GM12878 (cell line): ENCODE results near the gene SOHLH2. TPM values are rescaled to one million over a fixed set of nuclear protein-coding genes. Genes with fewer than 3 reads are reported as not detected.

Experiments
- ATAC-seq: fragments of 200-7000 bp; cut with Tn5 transposase; 3 replicates; pipeline ENCODE4 v1.9.1; 2020; ENCODE audit warnings: mild to moderate bottlenecking, moderate library complexity
- BruUV-seq: library from RNA; stranded (reverse); fragments of 400-500 nt; replicated peaks from 2 replicates; lab custom pipeline; 2021; lab: Mats Ljungman, UMichigan
- CTCF ChIA-PET: fragments of 300-600 bp; sonication (Branson Sonifier 250); formaldehyde crosslinking; extraction: SDS; loops from one replicate; lab custom pipeline; 2021; ENCODE audit warnings: inconsistent platforms; lab: Yijun Ruan, JAX
- POLR2A ChIA-PET: fragments of 350-600 bp; formaldehyde crosslinking; extraction: SDS; loops from one replicate; lab custom pipeline; 2021; ENCODE audit warnings: inconsistent platforms; lab: Charles Lee
- RAD21 ChIA-PET: fragments of 300-600 bp; sonication (Branson Sonifier 250); formaldehyde crosslinking; loops from one replicate; lab custom pipeline; 2023; ENCODE audit warnings: antibody characterized with exemption; ENCODE audit not compliant: unreplicated experiment; lab: Charles Lee
- SMC1A ChIA-PET: fragments of 300-600 bp; sonication (Branson Sonifier 250); formaldehyde crosslinking; loops from one replicate; lab custom pipeline; 2023; ENCODE audit not compliant: unreplicated experiment, uncharacterized antibody; lab: Charles Lee
- DNase-seq: peaks from one replicate; pipeline ENCODE4 v3.0.0-alpha.2; 2011; ENCODE audit warnings: low read depth, low spot score
- FAIRE-seq: peaks from 3 replicates; lab custom pipeline; 2011; peaks lifted over from hg19 to GRCh38; lab: Jason Lieb, UNC
- H2AFZ ChIP-seq: 2 replicates; pipeline ENCODE4 v1.6.0; 2011; ENCODE audit warnings: low read depth, low read length, control low read depth; ENCODE audit not compliant: control insufficient read depth
- H3K27ac ChIP-seq: 2 replicates; pipeline ENCODE4 v1.5.1; 2011; ENCODE audit warnings: control low read depth; ENCODE audit not compliant: control insufficient read depth, insufficient read depth
- H3K27me3 ChIP-seq, 2 experiments: replicated peaks in 1 of 2; 2 replicates each; pipeline versions ENCODE4 v1.6.0 to v1.6.1; 2011; ENCODE audit warnings: low read length in 1 of 2; ENCODE audit not compliant: control insufficient read depth in 2 of 2, insufficient read depth in 2 of 2
- H3K36me3 ChIP-seq, 2 experiments: 2 replicates each; pipeline ENCODE4 v1.5.1; 2011; ENCODE audit warnings: low read length in 1 of 2; ENCODE audit not compliant: control insufficient read depth in 2 of 2, insufficient read depth in 2 of 2
- H3K4me1 ChIP-seq: 2 replicates; pipeline ENCODE4 v1.6.1; 2011; ENCODE audit warnings: mild to moderate bottlenecking, low read length, moderate library complexity, mixed read lengths; ENCODE audit not compliant: control insufficient read depth, insufficient read depth
- H3K4me2 ChIP-seq: 2 replicates; pipeline ENCODE4 v1.6.0; 2011; ENCODE audit warnings: control low read depth; ENCODE audit not compliant: control insufficient read depth, insufficient read depth
- H3K4me3 ChIP-seq: fragments of 200-600 bp; sonication (generic); 2 replicates; pipeline ENCODE4 v1.5.1; 2016
- H3K79me2 ChIP-seq: 2 replicates; pipeline ENCODE4 v1.6.0; 2011; ENCODE audit warnings: low read length; ENCODE audit not compliant: control insufficient read depth, insufficient read depth
- H3K9ac ChIP-seq: 2 replicates; pipeline ENCODE4 v1.8.0; 2011; ENCODE audit warnings: low read length, control low read depth, mixed read lengths; ENCODE audit not compliant: control insufficient read depth, insufficient read depth
- H3K9me3 ChIP-seq: replicated peaks from 3 replicates; pipeline ENCODE4 v1.5.1; 2011; ENCODE audit warnings: mild to moderate bottlenecking, low read length; ENCODE audit not compliant: control insufficient read depth, insufficient read depth
- H4K20me1 ChIP-seq: 2 replicates; pipeline ENCODE4 v1.6.0; 2011; ENCODE audit not compliant: control insufficient read depth, insufficient read depth
- EED ChIP-seq: sonication (generic); IDR thresholded peaks from 2 replicates; pipeline ENCODE4 v1.6.1; 2016; ENCODE audit warnings: antibody characterized with exemption, low read depth
- FOXM1 ChIP-seq: IDR thresholded peaks from 2 replicates; pipeline ENCODE4 v1.6.1; 2012; ENCODE audit warnings: low read depth, mild to moderate bottlenecking, inconsistent platforms, low read length, moderate library complexity
- JUND ChIP-seq: IDR thresholded peaks from 2 replicates; pipeline ENCODE4 v1.6.1; 2012; ENCODE audit warnings: low read depth, mild to moderate bottlenecking, low read length, improper control_type of control experiment, moderate library complexity
- KAT2A ChIP-seq: conservative IDR thresholded peaks from 2 replicates; pipeline ENCODE4 v1.6.1; 2011; ENCODE audit warnings: low read depth, low read length; ENCODE audit not compliant: control insufficient read depth
- KLF5 ChIP-seq: fragments of 450-650 bp; IDR thresholded peaks from 2 replicates; pipeline ENCODE4 v1.6.1; 2014; ENCODE audit warnings: mild to moderate bottlenecking; ENCODE audit not compliant: partially characterized antibody
- NR2C2 ChIP-seq: IDR thresholded peaks from 2 replicates; pipeline ENCODE4 v1.6.1; 2011; ENCODE audit warnings: borderline replicate concordance, low read depth; ENCODE audit not compliant: control insufficient read depth, insufficient read length
- PML ChIP-seq: IDR thresholded peaks from 2 replicates; pipeline ENCODE4 v1.6.1; 2012; ENCODE audit warnings: low read length, inconsistent platforms
- SMC3 ChIP-seq: IDR thresholded peaks from 2 replicates; pipeline ENCODE4 v1.6.1; 2011; ENCODE audit warnings: low read length, improper control_type of control experiment, borderline replicate concordance
- TCF12 ChIP-seq: IDR thresholded peaks from 2 replicates; pipeline ENCODE4 v1.6.1; 2011; ENCODE audit warnings: low read depth, mild to moderate bottlenecking, low read length
- ZNF217 ChIP-seq: fragments of 450-650 bp; IDR thresholded peaks from 2 replicates; pipeline ENCODE4 v1.6.1; 2017; ENCODE audit warnings: antibody characterized with exemption, mild to moderate bottlenecking
- ZSCAN29 ChIP-seq: fragments of 450-650 bp; IDR thresholded peaks from 2 replicates; pipeline ENCODE4 v1.6.1; 2017; ENCODE audit warnings: mild to moderate bottlenecking, moderate library complexity
- WGBS: methylation state at CpG from one replicate; pipeline ENCODE4 v1.1.6; 2016; ENCODE audit warnings: low lambda C conversion rate; ENCODE audit not compliant: insufficient replicate concordance, insufficient coverage; ENCODE audit errors: missing lambda C conversion rate; 5-methylcytosine and 5-hydroxymethylcytosine counted together
- in situ Hi-C: fragments of 300-500 bp; cut with MboI; formaldehyde crosslinking; loops from 9 replicates; pipeline ENCODE4 v1.14.3; 2018; ENCODE audit warnings: mixed read lengths
- intact Hi-C: fragments of 100-400 bp; cut with micrococcal nuclease; formaldehyde crosslinking; loops from one replicate; pipeline ENCODE4 v1.14.2; 2022; ENCODE audit not compliant: unreplicated experiment
- polyA plus RNA-seq, 11 experiments: library from polyadenylated mRNA; depleted of rRNA in 4 of 11; unstranded in 6 of 11; stranded (reverse) in 5 of 11; fragments of >200 nt; fragmentation: Nextera tagmentation in 4 of 11; fragmentation: Illumina TruSeq in 1 of 11; extraction: Ambion mirVana in 4 of 11; extraction: Trizol in 1 of 11; gene quantifications; 1 replicate in 1 of 11; 2 replicates in 10 of 11; pipeline versions ENCODE4 v1.2.1 to v1.2.3, GENCODE V29; 2011 to 2016; ENCODE audit warnings: inconsistent platforms in 2 of 11, missing spikeins in 2 of 11, low read depth in 1 of 11
- total RNA-seq, 4 experiments: library from RNA; depleted of rRNA in 3 of 4; stranded (reverse); fragments of >200 nt in 3 of 4; fragmentation: Illumina TruSeq in 1 of 4; extraction: Trizol in 1 of 4; gene quantifications; 2 replicates each; pipeline versions ENCODE4 v1.2.1 to v1.2.3, GENCODE V29; 2013 to 2021
- TF ChIP-seq, protein P1 (sequence below): fragments of 450-650 bp; formaldehyde crosslinking; IDR thresholded peaks from 2 replicates; pipeline ENCODE4 v1.5.0; 2022; ENCODE audit warnings: mild to moderate bottlenecking, missing genetic modification characterization

SOHLH2 gene
- total and polyA plus RNA-seq, 10 of the 15 experiments (the other 5 are each of a cell fraction or from before 2014, with no cell fraction given): 2.4 TPM; not detected in 9

DNA sequence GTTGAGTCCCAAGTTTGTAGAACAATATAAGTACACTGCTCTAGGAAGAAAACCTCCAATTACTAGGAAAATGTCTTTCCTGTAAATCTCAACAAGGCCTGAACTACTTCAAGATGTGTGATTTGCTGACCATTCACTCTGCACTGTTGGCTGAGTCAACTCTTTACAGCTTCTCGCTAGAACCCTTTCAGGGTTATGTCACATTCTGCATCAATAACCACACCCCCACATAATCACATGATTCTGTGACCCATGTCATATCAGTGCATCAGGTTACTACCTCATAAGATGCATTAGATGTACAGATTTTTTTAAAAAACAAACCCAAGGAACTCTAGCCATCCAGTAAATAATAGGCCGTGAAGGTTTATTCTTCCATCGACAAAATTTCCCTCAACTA is 67.0 kb downstream of the SOHLH2 start (continued):
- TF ChIP-seq, protein P1, sequence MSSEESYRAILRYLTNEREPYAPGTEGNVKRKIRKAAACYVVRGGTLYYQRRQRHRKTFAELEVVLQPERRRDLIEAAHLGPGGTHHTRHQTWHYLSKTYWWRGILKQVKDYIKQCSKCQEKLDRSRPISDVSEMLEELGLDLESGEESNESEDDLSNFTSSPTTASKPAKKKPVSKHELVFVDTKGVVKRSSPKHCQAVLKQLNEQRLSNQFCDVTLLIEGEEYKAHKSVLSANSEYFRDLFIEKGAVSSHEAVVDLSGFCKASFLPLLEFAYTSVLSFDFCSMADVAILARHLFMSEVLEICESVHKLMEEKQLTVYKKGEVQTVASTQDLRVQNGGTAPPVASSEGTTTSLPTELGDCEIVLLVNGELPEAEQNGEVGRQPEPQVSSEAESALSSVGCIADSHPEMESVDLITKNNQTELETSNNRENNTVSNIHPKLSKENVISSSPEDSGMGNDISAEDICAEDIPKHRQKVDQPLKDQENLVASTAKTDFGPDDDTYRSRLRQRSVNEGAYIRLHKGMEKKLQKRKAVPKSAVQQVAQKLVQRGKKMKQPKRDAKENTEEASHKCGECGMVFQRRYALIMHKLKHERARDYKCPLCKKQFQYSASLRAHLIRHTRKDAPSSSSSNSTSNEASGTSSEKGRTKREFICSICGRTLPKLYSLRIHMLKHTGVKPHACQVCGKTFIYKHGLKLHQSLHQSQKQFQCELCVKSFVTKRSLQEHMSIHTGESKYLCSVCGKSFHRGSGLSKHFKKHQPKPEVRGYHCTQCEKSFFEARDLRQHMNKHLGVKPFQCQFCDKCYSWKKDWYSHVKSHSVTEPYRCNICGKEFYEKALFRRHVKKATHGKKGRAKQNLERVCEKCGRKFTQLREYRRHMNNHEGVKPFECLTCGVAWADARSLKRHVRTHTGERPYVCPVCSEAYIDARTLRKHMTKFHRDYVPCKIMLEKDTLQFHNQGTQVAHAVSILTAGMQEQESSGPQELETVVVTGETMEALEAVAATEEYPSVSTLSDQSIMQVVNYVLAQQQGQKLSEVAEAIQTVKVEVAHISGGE (CRISPR knock-in tag): no peak
- no peak for TF ChIP-seq SMC3
- TF ChIP-seq ZSCAN29: no peak
- no peak for TF ChIP-seq JUND

DNA sequence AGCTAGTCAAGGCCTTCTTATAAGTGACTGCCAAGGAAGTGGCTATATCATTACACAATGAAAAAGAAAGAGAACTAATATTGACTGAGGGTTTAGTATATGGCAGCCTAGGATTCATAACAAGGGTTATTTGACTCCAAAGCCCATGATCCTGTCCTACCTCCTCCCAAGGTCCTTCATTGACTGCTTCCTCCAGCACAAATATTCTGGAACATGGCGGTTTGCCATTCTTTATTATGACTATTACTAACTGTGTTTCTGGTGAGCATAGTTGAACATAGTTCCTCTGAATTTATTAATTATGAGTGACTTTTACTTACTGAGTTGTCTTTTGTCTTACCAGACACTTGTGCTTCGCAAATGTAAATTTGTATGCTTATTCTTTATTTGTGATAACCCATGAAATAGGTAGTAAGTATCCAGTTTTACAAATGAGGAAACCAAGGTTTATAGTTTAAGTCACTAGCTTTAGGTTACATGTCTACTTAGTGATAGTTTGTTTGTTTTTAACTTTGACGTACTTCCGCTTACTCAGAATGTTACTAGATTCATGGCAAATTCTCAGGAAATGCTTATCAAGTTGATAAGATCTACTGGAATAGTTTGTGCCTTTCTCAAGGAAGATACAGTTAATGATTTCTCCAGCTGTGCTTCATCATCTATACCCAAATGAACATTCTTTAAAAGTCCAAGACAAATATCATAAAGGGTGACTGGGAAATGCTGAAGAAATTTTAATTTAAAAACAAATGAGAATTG is 67.7 kb downstream of the SOHLH2 start:
- SMC1A ChIA-PET: no interaction called here
- BruUV-seq: no TSS peak
- H2AFZ ChIP-seq: no peak overlapping the region
- in situ Hi-C loops: no loop called here
- H3K9ac ChIP-seq: no peak overlapping the region
- DNase-seq: no peak
- no peaks in the 10 kb centered on the region for H3K36me3 ChIP-seq
- no peaks in the 10 kb centered on the region for H3K9me3 ChIP-seq
- H3K4me3 ChIP-seq: no peak overlapping the region
- no peaks in the 10 kb centered on the region for H3K79me2 ChIP-seq
- no peak for FAIRE-seq
- H3K27me3 ChIP-seq: no peaks in the 10 kb centered on the region
- no peaks in the 10 kb centered on the region for H3K4me1 ChIP-seq
- CTCF ChIA-PET: no interaction called here
- TF ChIP-seq FOXM1 (no peak), NR2C2 (no peak), TCF12 (no peak), KAT2A (no peak), ZNF217 (no peak), KLF5 (no peak), EED (no peak), PML (no peak)
- RAD21 ChIA-PET: no interaction called here
- H4K20me1 ChIP-seq: no peaks in the 10 kb centered on the region
- no peak overlapping the region for H3K4me2 ChIP-seq
- 66% methylated on average over 4 of the region's 4 CpGs for WGBS
- intact Hi-C loops: no loop called here
- POLR2A ChIA-PET: no interaction called here
- ATAC-seq: no peak
- no peak overlapping the region for H3K27ac ChIP-seq
